Neuron (in vitro differentiated cells): Measurements from ENCODE around the gene LRRC17.

Source experiments
- H2AFZ ChIP-seq: one replicate; pipeline ENCODE4 v1.6.1; 2013; ENCODE audit warnings: low read depth, mild to moderate bottlenecking, inconsistent platforms, low read length, moderate library complexity
- H3K27me3 ChIP-seq: one replicate; pipeline ENCODE4 v1.6.1; 2013; ENCODE audit warnings: low read length; ENCODE audit not compliant: insufficient read depth
- H3K36me3 ChIP-seq: one replicate; pipeline ENCODE4 v1.6.1; 2013; ENCODE audit warnings: low read length; ENCODE audit not compliant: insufficient read depth
- H3K4me1 ChIP-seq: one replicate; pipeline ENCODE4 v1.6.1; 2013; ENCODE audit warnings: low read length; ENCODE audit not compliant: insufficient read depth
- H3K4me3 ChIP-seq: 2 replicates; pipeline ENCODE4 v1.5.1; 2013; ENCODE audit warnings: mild to moderate bottlenecking, low read length, moderate library complexity
- H3K9me3 ChIP-seq: one replicate; pipeline ENCODE4 v1.6.1; 2013; ENCODE audit warnings: low read length

Gene LRRC17, protein sequence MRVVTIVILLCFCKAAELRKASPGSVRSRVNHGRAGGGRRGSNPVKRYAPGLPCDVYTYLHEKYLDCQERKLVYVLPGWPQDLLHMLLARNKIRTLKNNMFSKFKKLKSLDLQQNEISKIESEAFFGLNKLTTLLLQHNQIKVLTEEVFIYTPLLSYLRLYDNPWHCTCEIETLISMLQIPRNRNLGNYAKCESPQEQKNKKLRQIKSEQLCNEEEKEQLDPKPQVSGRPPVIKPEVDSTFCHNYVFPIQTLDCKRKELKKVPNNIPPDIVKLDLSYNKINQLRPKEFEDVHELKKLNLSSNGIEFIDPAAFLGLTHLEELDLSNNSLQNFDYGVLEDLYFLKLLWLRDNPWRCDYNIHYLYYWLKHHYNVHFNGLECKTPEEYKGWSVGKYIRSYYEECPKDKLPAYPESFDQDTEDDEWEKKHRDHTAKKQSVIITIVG

DNA sequence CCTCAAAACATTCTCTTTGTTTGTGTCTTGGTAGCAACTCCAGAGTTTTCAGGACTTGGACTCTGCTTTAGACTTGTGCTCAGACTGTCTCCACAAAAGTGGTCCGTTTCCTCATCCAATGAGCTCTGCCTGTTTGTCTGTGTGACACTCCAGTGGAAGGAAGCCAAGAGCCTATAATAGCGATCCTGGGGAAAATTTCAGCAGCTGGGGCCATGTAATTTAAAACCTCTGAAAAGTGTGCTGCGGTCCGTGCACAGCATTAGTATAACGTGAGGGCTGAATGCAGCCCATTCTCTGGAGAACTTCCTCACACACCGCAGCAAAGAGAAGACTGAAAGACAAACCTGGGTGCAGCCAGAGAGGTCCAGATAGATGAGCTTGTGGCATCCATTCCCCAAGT is at the start of gene LRRC17:
Gene LRRC17 (plus strand): TSS at position 259 of the 400 bp plus-strand sequence. CDS start 20,914 bp downstream, outside the sequence.
- Histone ChIP-seq H3K4me3 (peak within 1 kb of the TSS; percentile 52), H2AFZ (peak within 1 kb of the TSS; percentile 38), H3K4me1 (peaks cover 14% of the 10 kb centered on the region), H3K27me3 (no peaks in the 10 kb centered on the region), H3K9me3 (peaks cover 3% of the 10 kb centered on the region), H3K36me3 (no peaks in the 10 kb centered on the region)

DNA sequence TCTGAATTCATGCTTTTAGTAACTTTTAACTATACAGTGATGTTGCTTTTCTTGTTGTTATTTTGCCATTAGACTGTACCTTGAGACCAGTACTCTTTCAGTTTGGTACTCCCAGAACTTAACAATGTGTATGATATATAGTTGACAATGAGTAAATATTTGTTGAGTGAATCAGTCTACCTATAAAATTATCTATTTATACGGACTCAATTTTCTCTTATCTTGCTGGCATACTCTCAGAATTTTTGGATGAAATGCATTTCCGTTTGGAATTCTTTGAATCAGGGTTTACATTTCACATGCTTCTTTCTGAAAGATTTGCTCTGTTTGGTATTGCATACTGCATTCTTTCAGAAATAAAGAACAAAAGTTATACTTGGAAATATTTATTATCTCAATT is 47.8 kb upstream of the LRRC17 start:
- no peak overlapping the region for H3K4me3 ChIP-seq
- no peaks in the 10 kb centered on the region for H3K36me3 ChIP-seq
- no peaks in the 10 kb centered on the region for H3K9me3 ChIP-seq
- H3K4me1 ChIP-seq: no peaks in the 10 kb centered on the region
- no peaks in the 10 kb centered on the region for H3K27me3 ChIP-seq
- no peak overlapping the region for H2AFZ ChIP-seq

DNA sequence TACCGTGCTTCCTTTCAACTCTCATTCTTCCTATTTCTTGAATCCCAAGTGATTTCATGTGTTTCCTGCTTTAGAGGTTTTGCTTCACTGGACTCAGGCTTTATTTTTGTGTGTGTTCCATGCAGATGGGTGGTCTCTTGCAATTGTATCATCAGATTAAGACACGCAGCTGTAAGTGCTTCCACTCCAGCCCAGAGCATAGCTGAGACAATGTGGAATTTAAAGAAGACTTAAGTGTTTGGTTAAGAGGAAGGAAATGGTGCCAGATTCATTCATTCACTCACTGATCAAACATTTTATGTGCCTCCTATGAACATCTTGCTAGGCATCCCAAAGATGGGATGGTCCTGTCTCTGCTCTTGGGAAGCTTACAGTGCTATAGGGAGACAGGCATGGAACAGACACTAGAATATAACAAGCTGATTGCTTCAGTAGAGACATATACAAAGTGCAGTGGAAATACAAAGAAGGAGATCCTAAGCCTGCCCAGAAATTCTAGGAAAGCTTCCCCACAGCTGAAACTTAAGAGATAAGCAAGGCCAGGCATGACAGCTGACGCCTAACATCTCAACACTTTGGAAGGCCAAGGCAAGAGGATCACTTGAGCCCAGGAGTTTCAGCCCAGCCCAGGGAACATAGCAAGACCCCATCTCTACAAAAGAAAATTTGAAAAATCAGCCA is 46.1 kb upstream of the LRRC17 start:
- Histone ChIP-seq H3K27me3 (no peaks in the 10 kb centered on the region), H3K36me3 (no peaks in the 10 kb centered on the region), H2AFZ (no peak overlapping the region), H3K4me3 (no peak overlapping the region), H3K4me1 (no peaks in the 10 kb centered on the region), H3K9me3 (no peaks in the 10 kb centered on the region)

DNA sequence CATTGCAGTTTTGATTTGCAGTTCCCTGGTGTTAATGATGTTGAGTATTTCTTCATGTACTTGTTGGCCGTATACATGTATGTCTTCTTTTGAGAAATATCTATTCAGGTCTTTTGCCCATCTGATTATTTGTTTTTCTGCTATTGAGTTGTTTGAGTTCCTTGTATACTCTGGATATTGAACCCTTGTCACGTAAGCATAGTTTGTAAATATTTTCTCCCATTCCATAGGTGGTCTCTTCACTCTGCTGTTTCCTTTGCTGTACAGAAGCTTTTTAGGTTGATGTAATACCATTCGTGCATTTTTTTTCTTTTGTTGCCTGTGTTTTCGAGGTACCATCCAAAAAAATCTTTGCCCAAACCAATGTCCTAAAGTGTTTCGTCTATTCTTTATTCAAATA is 43.6 kb upstream of the LRRC17 start:
- H3K36me3 ChIP-seq: no peaks in the 10 kb centered on the region
- no peaks in the 10 kb centered on the region for H3K4me1 ChIP-seq
- no peak overlapping the region for H2AFZ ChIP-seq
- H3K4me3 ChIP-seq: no peak overlapping the region
- H3K27me3 ChIP-seq: no peaks in the 10 kb centered on the region
- no peaks in the 10 kb centered on the region for H3K9me3 ChIP-seq

DNA sequence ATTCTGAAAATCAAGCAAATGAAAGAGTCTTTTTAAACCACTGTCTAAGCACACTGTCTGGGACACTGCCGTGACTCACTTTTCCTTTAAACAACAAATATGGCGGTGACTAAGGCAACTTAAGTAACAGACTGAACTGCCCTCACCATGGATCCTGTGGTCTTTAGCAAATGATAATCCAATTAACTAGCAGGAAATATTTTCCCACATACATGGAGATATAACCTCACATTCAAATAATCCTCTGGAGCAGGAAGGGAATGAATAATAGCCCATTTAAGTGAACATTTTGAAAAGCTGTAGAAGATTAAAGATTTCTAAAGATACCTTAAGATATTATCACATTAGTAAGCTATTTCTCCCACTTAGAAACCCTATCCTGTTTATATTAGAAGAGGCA is 40.3 kb upstream of the LRRC17 start:
- Histone ChIP-seq H3K36me3 (no peaks in the 10 kb centered on the region), H3K4me1 (no peaks in the 10 kb centered on the region), H3K27me3 (no peaks in the 10 kb centered on the region), H3K9me3 (no peaks in the 10 kb centered on the region), H3K4me3 (no peak overlapping the region), H2AFZ (no peak overlapping the region)

DNA sequence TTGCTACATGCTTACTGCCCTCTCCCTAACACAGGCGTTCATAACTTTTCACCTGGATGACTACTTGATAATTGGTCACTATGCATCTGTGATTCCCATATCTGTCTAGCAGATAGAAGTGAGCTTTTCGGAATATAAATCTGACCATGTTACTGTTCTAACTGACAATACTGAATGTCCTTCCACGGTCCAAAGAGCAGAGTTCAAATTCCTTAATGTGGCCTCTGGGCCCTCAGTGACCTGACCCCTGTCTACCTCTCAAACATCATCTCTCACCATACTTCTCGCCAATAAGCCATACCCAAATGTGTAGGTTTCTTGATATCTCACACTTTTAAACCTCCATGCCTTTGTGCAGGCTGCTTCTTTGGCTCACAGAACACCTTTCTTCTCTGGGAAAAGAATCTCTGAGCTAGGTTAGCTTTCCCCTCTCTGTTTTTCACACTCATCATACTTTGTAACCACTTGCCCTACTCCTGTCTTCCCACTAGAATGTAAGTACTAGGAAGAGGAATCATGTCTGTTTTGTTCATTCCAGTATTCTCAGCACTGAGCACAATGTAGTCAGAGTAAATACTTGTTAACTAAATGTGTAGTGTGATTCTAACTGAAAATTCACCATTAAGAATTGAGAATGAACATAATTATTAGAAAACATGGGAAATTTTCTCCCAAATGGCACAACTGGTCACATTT is 39.2 kb upstream of the LRRC17 start:
- no peak overlapping the region for H2AFZ ChIP-seq
- no peaks in the 10 kb centered on the region for H3K36me3 ChIP-seq
- no peaks in the 10 kb centered on the region for H3K9me3 ChIP-seq
- no peaks in the 10 kb centered on the region for H3K27me3 ChIP-seq
- H3K4me1 ChIP-seq: no peaks in the 10 kb centered on the region
- no peak overlapping the region for H3K4me3 ChIP-seq

DNA sequence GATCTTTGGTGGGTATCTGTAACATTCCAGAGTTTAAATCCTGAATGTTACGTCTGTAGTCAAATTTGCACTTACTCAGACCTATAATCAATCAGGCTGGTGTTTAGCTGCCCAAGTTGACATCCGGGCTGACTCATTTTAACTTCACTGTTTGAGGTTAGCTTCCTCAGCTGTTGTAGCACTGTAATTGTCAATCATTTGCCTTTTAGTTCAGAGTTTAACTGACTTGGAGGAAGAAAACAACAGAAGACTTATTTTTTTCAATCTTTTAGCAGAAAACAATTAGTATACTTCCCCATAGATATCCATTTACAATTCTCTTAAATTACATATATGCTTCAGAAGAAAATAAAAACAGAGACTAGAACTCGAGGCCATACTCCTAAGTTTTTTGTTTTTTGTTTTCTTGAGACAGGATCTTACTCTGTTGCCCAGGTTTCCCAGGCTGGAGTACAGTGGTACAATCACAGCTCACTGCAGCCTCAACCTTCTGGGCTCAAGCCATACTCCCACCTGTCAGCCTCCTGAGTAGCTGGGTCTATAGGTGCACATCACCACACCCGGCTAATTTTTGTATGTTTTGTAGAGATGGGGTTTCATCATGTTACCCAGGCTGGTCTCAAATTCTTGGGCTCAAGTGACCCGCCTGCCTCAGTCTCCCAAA is 38.5 kb upstream of the LRRC17 start:
- Histone ChIP-seq H3K4me1 (no peaks in the 10 kb centered on the region), H3K9me3 (no peaks in the 10 kb centered on the region), H3K36me3 (no peaks in the 10 kb centered on the region), H2AFZ (no peak overlapping the region), H3K27me3 (no peaks in the 10 kb centered on the region), H3K4me3 (no peak overlapping the region)

DNA sequence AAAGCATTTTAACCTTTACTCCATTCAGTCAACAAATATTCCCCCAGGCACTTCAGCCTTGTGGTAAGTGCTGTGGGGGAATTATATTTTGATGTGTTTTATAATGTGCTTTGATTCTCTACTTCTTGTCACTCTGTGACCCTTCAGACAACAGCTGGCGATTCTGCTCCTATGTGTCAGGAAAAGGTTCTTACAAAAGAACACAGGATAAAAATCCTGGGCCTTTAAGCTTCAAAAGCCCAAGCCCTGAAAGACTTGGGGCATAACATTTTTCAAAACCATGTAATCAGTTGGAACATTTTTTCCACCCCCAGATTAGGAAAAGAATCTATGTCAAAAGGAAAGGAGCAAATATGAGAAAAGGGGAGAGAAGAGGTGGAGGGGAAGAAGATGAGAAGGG is 37.8 kb upstream of the LRRC17 start:
- Histone ChIP-seq H3K9me3 (no peaks in the 10 kb centered on the region), H2AFZ (no peak overlapping the region), H3K27me3 (no peaks in the 10 kb centered on the region), H3K36me3 (no peaks in the 10 kb centered on the region), H3K4me3 (no peak overlapping the region), H3K4me1 (no peaks in the 10 kb centered on the region)

DNA sequence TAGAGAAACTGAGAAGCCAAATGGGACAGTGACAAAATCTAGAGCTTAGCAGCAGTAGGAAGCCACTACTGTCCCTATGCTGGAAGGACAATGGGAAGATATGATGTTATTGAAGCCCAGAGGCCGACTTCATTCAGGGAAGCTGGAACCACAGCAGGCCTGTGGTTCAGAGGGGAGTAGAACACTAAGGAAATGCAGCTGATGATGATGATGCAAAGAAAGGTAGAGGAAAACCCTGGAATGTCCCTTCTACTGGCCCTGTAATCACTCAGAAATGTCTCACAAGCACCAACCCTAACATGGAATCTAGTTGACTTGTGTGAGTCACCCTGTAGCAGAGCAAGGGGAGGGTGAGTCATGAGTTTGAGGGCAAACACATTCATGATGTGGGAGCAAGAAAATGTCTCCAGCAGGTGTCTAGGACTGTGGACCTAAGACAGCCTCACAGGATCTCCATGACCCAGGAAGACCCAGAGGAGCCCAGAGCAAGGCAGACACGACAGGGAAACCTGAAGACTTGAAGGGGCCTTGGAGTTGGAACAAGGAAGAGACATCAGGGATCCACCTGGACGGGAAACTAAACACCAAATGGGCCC is 37.0 kb upstream of the LRRC17 start:
- Histone ChIP-seq H3K27me3 (no peaks in the 10 kb centered on the region), H3K4me1 (peaks cover 5% of the 10 kb centered on the region), H3K9me3 (no peaks in the 10 kb centered on the region), H2AFZ (no peak overlapping the region), H3K4me3 (no peak overlapping the region), H3K36me3 (no peaks in the 10 kb centered on the region)

DNA sequence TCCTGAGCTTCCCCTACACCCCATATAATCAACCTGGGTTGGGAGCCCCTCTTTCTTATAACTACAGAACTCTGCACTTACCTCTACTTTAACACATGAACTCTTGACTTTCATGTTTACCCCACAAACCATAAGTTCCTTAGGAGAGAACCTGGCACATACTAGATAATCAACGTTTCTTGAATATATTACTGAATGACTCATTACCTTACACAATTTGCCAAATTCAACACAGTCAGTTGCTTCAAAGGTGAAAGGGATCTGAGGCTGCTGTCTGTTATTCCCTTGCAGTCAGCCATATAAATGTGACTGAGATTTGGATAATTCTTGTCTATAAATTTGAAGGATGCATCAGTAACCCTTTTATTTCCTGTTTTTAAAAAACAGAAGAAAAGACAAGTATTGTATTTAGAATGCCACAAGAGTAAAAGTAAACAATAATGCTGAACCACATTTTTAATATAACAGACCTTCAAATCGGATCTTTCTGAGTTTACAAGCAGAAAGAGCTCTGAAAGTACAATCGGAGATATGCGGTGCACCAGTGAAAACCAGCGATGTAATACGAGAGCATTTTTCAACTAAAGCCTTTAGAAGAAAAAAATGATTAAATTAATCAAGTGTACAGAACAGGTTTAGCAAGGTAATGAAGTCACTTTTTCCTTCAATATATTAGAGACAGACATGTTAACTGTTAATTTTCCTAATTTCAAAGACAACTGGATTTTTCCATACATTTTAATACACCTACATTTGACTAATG is 29.5 kb upstream of the LRRC17 start:
- Histone ChIP-seq H2AFZ (no peak overlapping the region), H3K27me3 (no peaks in the 10 kb centered on the region), H3K36me3 (no peaks in the 10 kb centered on the region), H3K9me3 (no peaks in the 10 kb centered on the region), H3K4me1 (peaks cover 13% of the 10 kb centered on the region), H3K4me3 (no peak overlapping the region)

DNA sequence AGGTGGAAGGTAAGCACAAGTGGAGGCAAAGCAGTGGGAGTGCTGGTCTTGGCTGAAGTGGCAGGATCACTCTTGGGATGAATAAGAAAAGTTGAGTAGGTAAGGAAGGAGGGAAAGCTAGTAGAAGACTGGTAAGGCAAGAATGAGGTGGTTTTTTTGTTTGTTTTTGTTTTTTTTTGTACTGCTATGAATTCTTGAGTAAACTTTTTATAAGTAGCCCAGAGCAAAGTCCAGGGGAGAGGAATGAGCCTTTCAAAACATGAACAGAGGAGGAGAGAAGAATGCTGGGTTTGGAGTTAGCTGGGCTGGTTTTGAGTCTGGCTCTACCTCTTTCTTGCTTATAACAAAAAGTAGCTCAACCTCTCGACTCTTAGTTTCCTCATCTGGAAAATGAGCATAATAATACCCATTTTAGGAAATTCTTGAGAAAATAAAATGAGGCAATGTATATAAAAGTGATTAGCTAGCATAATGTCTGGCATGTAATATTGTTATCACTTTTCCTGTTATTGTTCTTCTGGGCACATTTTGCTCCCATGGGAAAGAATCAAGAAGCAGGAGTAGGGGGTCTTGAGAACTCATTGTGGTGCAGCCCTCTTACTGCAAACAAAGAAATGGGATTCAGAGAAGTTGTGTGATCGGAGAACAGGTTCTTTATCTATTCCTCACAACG is 24.1 kb upstream of the LRRC17 start:
- no peaks in the 10 kb centered on the region for H3K36me3 ChIP-seq
- H2AFZ ChIP-seq: no peak overlapping the region
- no peaks in the 10 kb centered on the region for H3K9me3 ChIP-seq
- no peak overlapping the region for H3K4me3 ChIP-seq
- H3K4me1 ChIP-seq: peaks cover 3% of the 10 kb centered on the region
- H3K27me3 ChIP-seq: no peaks in the 10 kb centered on the region

DNA sequence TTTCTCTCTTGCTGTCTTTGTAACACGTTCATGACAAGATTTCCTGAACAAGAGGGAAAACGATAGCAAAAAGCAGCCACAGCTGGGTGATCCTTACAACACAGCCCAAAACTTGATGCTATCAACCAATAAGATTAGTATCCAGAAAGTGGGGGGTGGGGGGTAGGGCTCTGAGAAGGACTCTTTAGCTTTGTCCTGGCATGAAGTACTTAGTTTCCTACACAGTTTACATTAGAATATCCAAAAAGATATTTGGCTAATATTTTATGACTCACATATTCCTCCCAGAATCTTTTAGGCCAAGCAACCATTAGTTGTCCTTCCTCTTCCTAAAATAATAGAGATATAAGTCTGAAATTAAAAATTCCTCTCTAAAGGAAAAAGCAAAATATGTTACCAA is 22.9 kb upstream of the LRRC17 start:
- Histone ChIP-seq H3K4me1 (peaks cover 3% of the 10 kb centered on the region), H3K27me3 (no peaks in the 10 kb centered on the region), H2AFZ (no peak overlapping the region), H3K4me3 (no peak overlapping the region), H3K9me3 (no peaks in the 10 kb centered on the region), H3K36me3 (no peaks in the 10 kb centered on the region)
